Measurements from ENCODE around the gene PRR16. TPM values are rescaled to one million over a fixed set of nuclear protein-coding genes. Genes with fewer than 3 reads are reported as not detected.
"Not testable (repeated sequence)": the region's sequence is repeated elsewhere in the genome, so short reads cannot be mapped to it uniquely, and the experiment has no call there.

The PRR16 gene
- 4.4 and 22.1 TPM in 2 replicates for total RNA-seq (ENCODE audit: low replicate concordance)

GRCh38 chr5:120463991-120464626, at the start of gene PRR16:
PRR16 (plus strand) TSS chr5:120464300.
- H3K4me3 ChIP-seq (ENCODE audit: low read depth, low read length) = peak within 1 kb of the TSS; percentile 91
- peak; percentile 64 for DNase-seq (ENCODE audit: low read depth)
- no peak for TF ChIP-seq CTCF (IDR thresholded peaks at IDR 0.05; ENCODE audit: insufficient read depth, low read length)

GRCh38 chr5:120415985-120416384, 48.1 kb upstream of the PRR16 start:
- H3K4me3 ChIP-seq (ENCODE audit: low read depth, low read length) = no peak overlapping the region
- no peak for TF ChIP-seq CTCF (IDR thresholded peaks at IDR 0.05; ENCODE audit: insufficient read depth, low read length)
- no peak for DNase-seq (ENCODE audit: low read depth)

- no peak for TF ChIP-seq CTCF (IDR thresholded peaks at IDR 0.05; ENCODE audit: insufficient read depth, low read length)
- DNase-seq (ENCODE audit: low read depth) = no peak
- H3K4me3 ChIP-seq (ENCODE audit: low read depth, low read length) = no peak overlapping the region
Measured at GRCh38 chr5:120419127-120419526, 45.0 kb upstream of the PRR16 start.

GRCh38 chr5:120426633-120427275, 37.3 kb upstream of the PRR16 start:
- DNase-seq (ENCODE audit: low read depth); H3K4me3 ChIP-seq (ENCODE audit: low read depth, low read length): not testable (repeated sequence)

GRCh38 chr5:120430572-120430971, 33.5 kb upstream of the PRR16 start:
- no peak for DNase-seq (ENCODE audit: low read depth)
- TF ChIP-seq CTCF (IDR thresholded peaks at IDR 0.05; ENCODE audit: insufficient read depth, low read length) = no peak
- no peak overlapping the region for H3K4me3 ChIP-seq (ENCODE audit: low read depth, low read length)

GRCh38 chr5:120432861-120433260, 31.2 kb upstream of the PRR16 start:
- no peak for DNase-seq (ENCODE audit: low read depth)
- H3K4me3 ChIP-seq (ENCODE audit: low read depth, low read length) = no peak overlapping the region
- no peak for TF ChIP-seq CTCF (IDR thresholded peaks at IDR 0.05; ENCODE audit: insufficient read depth, low read length)

GRCh38 chr5:120435129-120435528, 29.0 kb upstream of the PRR16 start:
- no peak for DNase-seq (ENCODE audit: low read depth)
- TF ChIP-seq CTCF (IDR thresholded peaks at IDR 0.05; ENCODE audit: insufficient read depth, low read length) = no peak
- no peak overlapping the region for H3K4me3 ChIP-seq (ENCODE audit: low read depth, low read length)
